Upper lobe of left lung (tissue), 6 donors: ENCODE data around the gene TOP1. TPM values are rescaled to one million over a fixed set of nuclear protein-coding genes. Genes with fewer than 3 reads are reported as not detected.

ENCODE experiments used
- ATAC-seq, 2 donors: fragments of 200-7000 bp; cut with Tn5 transposase; one replicate each; pipeline ENCODE4 v1.9.1; 2022; ENCODE audit warnings: mild to moderate bottlenecking in 2 of 2, moderate library complexity in 2 of 2; ENCODE audit not compliant: low FRiP score in 2 of 2
- DNase-seq, 2 donors: peaks; one replicate each; pipeline ENCODE4 v3.0.0-alpha.2; 2019 to 2020
- H3K27ac ChIP-seq, 4 donors: fragments of 200-600 bp; sonication (generic); one replicate each; pipeline ENCODE4 v1.5.1; 2016 to 2019
- H3K27me3 ChIP-seq, 4 donors: fragments of 200-600 bp; sonication (generic); one replicate each; pipeline ENCODE4 v1.5.1; 2017 to 2019
- H3K36me3 ChIP-seq, 4 donors: fragments of 200-600 bp; sonication (generic); one replicate each; pipeline ENCODE4 v1.5.1; 2016 to 2019
- H3K4me1 ChIP-seq, 4 donors: fragments of 200-600 bp; sonication (generic); one replicate each; pipeline ENCODE4 v1.5.1; 2018 to 2019
- H3K4me3 ChIP-seq, 4 donors: fragments of 200-600 bp; sonication (generic); one replicate each; pipeline ENCODE4 v1.5.1; 2017 to 2019; ENCODE audit warnings: mild to moderate bottlenecking in 2 of 4, moderate library complexity in 1 of 4
- H3K9me3 ChIP-seq, 4 donors: fragments of 200-600 bp; sonication (generic); one replicate each; pipeline ENCODE4 v1.5.1; 2018 to 2019
- EP300 ChIP-seq, 4 donors: sonication (generic); formaldehyde crosslinking; IDR thresholded peaks; one replicate each; pipeline ENCODE4 v1.5.1; 2017; ENCODE audit warnings: antibody characterized with exemption in 4 of 4, control low read depth in 2 of 4
- POLR2A ChIP-seq, 4 donors: fragments of 450-650 bp; IDR thresholded peaks; one replicate each; pipeline ENCODE4 v1.5.1; 2016 to 2017; ENCODE audit warnings: antibody characterized with exemption in 4 of 4, mild to moderate bottlenecking in 2 of 4
- POLR2AphosphoS5 ChIP-seq, 2 donors: sonication (generic); formaldehyde crosslinking; IDR thresholded peaks; one replicate each; pipeline ENCODE4 v1.5.1; 2017; ENCODE audit warnings: antibody characterized with exemption in 2 of 2
- WGBS, 2 donors: methylation state at CpG; one replicate each; pipeline ENCODE4 v1.1.5; 2017 to 2018; 5-methylcytosine and 5-hydroxymethylcytosine counted together
- total RNA-seq, 6 donors: library from RNA; depleted of rRNA in 4 of 6; stranded (reverse); fragments of >200 nt in 4 of 6; gene quantifications; one replicate each; pipeline versions ENCODE4 v1.1.0 to v1.2.1, GENCODE V29; 2016 to 2021
- TF ChIP-seq, protein P1 (sequence below), 6 experiments: fragments of 450-650 bp in 4 of 6; fragments of 200-600 bp in 2 of 6; sonication (generic) in 2 of 6; IDR thresholded peaks; one replicate each; pipeline ENCODE4 v1.5.1; 2016 to 2019; ENCODE audit warnings: antibody characterized with exemption in 6 of 6
- donor health status: DM: no; HTN: no; CAD: no; lungs with moderate emphysema.
- donor health status: DM: no; HTN: yes; CAD: no; lungs with severe emphysema.

Gene TOP1
- total RNA-seq, 6 donors from 2014 or later, result 39.8 to 94.2 (median 49.0) TPM

DNA sequence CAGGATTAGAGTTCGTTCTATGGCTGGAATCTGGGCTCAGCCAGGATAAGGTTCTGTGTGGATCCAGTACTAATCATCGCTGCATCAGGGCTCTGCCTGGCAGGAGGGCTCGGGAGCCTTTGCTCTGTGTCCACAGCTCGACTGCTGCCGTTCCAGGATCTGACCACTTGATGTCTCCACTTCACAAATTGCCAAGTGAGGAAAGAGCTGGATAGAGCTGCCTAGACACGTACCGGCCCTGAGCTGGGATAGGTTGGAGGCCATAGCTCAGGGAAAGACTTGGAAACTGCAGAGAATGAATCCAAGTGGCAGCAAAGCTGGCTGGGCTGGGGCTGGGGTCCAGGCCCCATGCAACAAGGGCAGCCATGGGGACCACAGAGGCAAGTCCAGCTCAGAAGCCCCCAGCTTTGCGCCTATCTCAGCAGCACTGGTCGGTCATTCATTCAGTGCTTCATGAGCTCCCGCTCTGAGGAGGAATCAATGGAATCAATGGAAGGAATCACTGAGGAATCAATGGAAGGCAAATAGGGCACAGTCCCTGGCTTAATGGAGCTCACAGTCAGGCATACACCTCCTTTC lies 38.0 kb upstream of the TOP1 start:
- Histone ChIP-seq H3K9me3 (no peaks in the 10 kb centered on the region), H3K36me3 (no peaks in the 10 kb centered on the region), H3K27ac (peak overlapping the region; percentile 28 to 76 (median 70)), H3K27me3 (no peaks in the 10 kb centered on the region), H3K4me1 (peaks cover 13 to 18% (median 16%) of the 10 kb centered on the region in 4 donors), H3K4me3 (no peak overlapping the region)
- DNase-seq (peak; percentile 42 to 88), ATAC-seq (peak; percentile 96)
- TF ChIP-seq EP300 (IDR thresholded peaks at IDR 0.05) (no peak), POLR2AphosphoS5 (IDR thresholded peaks at IDR 0.05) (peak in 1 of 2 donors; percentile 23), POLR2A (IDR thresholded peaks at IDR 0.05) (no peak)
- TF ChIP-seq, protein P1, sequence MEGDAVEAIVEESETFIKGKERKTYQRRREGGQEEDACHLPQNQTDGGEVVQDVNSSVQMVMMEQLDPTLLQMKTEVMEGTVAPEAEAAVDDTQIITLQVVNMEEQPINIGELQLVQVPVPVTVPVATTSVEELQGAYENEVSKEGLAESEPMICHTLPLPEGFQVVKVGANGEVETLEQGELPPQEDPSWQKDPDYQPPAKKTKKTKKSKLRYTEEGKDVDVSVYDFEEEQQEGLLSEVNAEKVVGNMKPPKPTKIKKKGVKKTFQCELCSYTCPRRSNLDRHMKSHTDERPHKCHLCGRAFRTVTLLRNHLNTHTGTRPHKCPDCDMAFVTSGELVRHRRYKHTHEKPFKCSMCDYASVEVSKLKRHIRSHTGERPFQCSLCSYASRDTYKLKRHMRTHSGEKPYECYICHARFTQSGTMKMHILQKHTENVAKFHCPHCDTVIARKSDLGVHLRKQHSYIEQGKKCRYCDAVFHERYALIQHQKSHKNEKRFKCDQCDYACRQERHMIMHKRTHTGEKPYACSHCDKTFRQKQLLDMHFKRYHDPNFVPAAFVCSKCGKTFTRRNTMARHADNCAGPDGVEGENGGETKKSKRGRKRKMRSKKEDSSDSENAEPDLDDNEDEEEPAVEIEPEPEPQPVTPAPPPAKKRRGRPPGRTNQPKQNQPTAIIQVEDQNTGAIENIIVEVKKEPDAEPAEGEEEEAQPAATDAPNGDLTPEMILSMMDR (IDR thresholded peaks at IDR 0.05), result peak; percentile 73 to 89 (median 84)
- WGBS, 2 donors, result 28 to 32% methylated on average over 8 to 10 of the region's 10 CpGs

DNA sequence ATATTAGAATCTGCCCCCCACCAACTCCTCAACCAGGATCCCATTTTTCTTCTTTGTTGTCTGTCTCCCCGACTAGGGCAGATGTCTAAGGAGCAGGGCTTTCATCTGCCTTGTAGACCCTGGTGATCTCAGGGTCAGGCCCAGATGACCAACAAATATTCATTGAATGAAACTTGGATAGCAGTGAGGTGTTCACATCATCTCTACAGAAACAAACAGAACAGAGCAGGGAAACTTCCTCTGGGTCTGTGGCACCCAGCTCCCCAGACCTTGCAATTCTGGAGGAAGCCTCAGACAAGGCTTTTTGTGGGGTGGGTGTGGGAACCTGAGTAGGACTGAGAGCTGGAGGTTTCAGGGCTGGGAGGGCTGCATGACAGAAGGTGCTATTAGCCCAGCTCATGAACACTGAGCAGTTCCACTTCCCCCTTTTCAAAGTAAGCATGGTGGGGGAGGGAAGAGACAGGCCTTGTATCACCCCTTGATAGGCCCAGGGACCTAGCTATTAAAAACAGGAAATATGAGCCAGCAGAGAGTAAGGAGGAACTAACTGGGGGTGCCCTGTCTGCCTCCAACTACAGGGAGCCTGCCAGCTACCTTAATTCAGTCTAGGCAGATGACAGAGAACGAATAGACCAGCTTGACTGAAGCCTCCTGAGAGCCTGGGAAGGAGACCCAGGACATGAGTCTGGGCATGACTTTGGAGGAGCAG lies 37.3 kb upstream of the TOP1 start:
- H3K27ac ChIP-seq, result peak overlapping the region; percentile 28 to 76 (median 70)
- DNase-seq (peak in 1 of 2 donors; percentile 63), ATAC-seq (peak; percentile 79 to 91)
- no peaks in the 10 kb centered on the region for H3K9me3 ChIP-seq
- peaks cover 13 to 18% (median 16%) of the 10 kb centered on the region in 4 donors for H3K4me1 ChIP-seq
- H3K4me3 ChIP-seq, result no peak overlapping the region
- TF ChIP-seq POLR2A (IDR thresholded peaks at IDR 0.05) (peak in 1 of 4 donors; percentile 55), POLR2AphosphoS5 (IDR thresholded peaks at IDR 0.05) (peak in 1 of 2 donors; percentile 40), EP300 (IDR thresholded peaks at IDR 0.05) (no peak)
- TF ChIP-seq, protein P1 (IDR thresholded peaks at IDR 0.05), result no peak
- no peaks in the 10 kb centered on the region for H3K27me3 ChIP-seq
- WGBS, 2 donors, result 70 to 71% methylated on average over 2 of the region's 2 CpGs
- H3K36me3 ChIP-seq, result no peaks in the 10 kb centered on the region

DNA sequence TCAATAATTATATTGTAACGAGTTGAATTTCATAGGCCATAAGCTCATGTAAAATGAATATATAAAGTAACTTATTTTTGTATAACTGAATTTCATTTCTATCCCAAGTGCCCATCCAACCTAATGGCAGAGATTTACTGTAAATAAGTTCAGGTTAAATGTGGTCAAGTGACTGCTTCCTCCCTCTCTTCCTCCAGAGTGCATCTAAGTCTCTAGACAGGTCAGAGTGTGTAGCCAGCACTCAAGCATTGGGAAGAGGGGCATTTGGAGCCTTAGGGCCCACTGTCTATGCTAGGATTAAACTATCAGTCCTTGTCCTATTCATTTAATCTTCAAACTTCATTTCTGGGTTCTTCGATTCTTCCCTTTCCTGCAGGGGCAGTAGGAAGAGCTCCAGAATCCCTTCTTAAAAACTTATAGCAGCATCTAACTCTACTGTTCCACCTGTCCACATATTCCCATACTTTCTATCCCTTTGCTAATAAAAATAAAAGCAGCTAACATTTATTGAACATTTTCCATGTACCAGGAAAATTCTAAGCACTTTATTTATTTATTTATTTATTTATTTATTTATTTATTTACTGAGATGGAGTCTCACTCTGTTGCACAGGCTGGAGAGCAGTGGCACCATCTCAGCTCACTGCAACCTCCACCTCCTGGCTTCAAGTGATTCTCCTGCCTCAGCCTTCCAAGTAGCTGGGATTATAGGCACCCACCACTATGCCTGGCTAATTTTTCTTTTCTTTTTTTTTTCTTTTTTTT lies 36.1 kb upstream of the TOP1 start:
- no peaks in the 10 kb centered on the region for H3K36me3 ChIP-seq
- ATAC-seq (no peak), DNase-seq (no peak)
- no peaks in the 10 kb centered on the region for H3K27me3 ChIP-seq
- TF ChIP-seq, protein P1 (IDR thresholded peaks at IDR 0.05), result no peak
- TF ChIP-seq POLR2A (IDR thresholded peaks at IDR 0.05) (no peak), EP300 (IDR thresholded peaks at IDR 0.05) (no peak), POLR2AphosphoS5 (IDR thresholded peaks at IDR 0.05) (no peak)
- WGBS, 2 donors, result 88 to 89% methylated on average over 2 of the region's 2 CpGs
- peak overlapping the region in 2 of 4 donors; percentile 70 to 76 for H3K27ac ChIP-seq
- H3K9me3 ChIP-seq, result no peaks in the 10 kb centered on the region
- H3K4me3 ChIP-seq, result no peak overlapping the region
- peaks cover 13 to 18% (median 16%) of the 10 kb centered on the region in 4 donors for H3K4me1 ChIP-seq

- Histone ChIP-seq H3K27ac (no peak overlapping the region), H3K9me3 (no peaks in the 10 kb centered on the region), H3K4me1 (peaks cover 13 to 18% (median 16%) of the 10 kb centered on the region in 4 donors), H3K27me3 (no peaks in the 10 kb centered on the region), H3K36me3 (no peaks in the 10 kb centered on the region), H3K4me3 (no peak overlapping the region)
- 76 to 93% methylated on average over 5 of the region's 5 CpGs for WGBS, 2 donors
- DNase-seq (no peak), ATAC-seq (no peak)
- TF ChIP-seq POLR2A (IDR thresholded peaks at IDR 0.05) (no peak), POLR2AphosphoS5 (IDR thresholded peaks at IDR 0.05) (no peak), EP300 (IDR thresholded peaks at IDR 0.05) (no peak)
- TF ChIP-seq, protein P1 (IDR thresholded peaks at IDR 0.05), result no peak
Observed at GRCh38 chr20:40993794-40994540, 34.7 kb upstream of the TOP1 start.
